ENCODE data around the gene PLCH2.

PLCH2 gene

DNA sequence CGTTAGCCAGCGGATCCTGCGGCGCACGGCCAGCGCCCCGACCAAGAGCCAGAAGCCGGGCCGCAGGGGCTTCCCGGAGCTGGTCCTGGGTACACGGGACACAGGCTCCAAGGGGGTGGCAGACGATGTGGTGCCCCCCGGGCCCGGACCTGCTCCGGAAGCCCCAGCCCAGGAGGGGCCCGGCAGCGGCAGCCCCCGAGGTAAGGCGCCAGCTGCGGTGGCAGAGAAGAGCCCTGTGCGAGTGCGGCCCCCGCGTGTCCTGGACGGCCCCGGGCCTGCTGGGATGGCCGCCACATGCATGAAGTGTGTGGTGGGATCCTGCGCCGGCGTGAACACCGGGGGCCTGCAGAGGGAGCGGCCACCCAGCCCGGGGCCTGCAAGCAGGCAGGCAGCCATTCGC, 26.1 kb downstream of the PLCH2 start:
- DNase-seq = no peak

- no peak for DNase-seq
Observed at GRCh38 chr1:2502661-2503553, 26.8 kb downstream of the PLCH2 start.

- DNase-seq = no peak
Observed at GRCh38 chr1:2503554-2504224, 27.6 kb downstream of the PLCH2 start.

GRCh38 chr1:2504225-2504948, 28.3 kb downstream of the PLCH2 start:
- DNase-seq = no peak

DNA sequence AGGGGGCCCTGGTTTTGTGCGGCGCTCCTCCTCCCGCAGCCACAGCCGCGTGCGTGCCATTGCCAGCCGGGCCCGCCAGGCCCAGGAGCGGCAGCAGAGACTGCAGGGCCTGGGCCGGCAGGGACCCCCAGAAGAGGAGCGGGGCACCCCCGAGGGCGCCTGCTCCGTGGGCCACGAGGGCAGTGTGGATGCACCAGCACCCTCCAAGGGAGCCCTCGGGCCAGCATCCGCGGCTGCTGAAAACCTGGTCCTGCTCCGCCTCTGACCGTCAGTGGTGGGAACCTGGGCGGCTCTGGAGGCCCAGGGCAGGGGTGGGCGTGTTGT, 28.8 kb downstream of the PLCH2 start:
- DNase-seq = no peak

- DNase-seq = no peak
Observed at GRCh38 chr1:2505461-2505994, 29.4 kb downstream of the PLCH2 start.

DNA sequence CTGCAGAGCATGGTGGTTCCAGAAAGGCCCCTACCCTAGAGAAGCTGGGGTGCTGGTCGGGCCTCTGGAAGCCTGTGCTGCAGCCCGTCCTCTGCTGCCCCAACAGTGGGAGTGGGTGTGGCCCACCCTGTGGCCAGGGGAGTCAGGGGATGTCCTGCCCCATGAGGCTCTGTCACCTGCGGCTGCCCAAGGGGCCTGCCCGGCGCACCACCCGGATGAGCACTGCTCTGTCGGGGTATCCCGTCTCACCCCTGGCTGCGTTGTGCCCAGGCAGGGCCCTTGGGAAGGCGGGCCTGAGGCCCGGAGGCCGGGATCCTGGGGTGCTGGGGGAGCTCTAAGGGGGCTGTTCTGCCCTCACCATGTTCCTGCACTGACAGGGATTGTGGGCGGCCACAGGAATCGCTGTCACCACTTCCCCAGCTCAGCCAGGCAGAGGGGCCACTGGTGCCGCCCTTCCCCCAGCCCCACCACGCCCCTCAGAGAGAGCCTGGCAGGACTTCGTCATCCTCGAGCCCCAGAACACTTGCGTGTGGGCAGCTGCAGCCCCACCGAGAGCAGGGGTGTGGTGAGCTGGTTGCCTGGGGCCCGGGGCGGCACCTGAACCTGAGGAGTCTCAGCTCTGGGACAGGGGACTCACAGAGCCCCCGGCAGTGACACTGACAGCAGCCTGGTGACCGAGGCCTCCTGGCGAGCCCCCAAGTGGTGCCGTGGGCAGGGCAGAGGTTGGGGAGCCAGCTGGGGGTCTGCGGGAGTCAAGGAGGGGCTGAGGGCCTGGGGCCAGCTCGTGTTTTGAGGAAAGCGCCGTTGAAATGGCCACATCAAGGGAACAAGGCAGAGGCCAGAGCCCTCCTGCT, 30.1 kb downstream of the PLCH2 start:
- DNase-seq = no peak

- DNase-seq = no peak
Observed at GRCh38 chr1:2506901-2507565, 30.9 kb downstream of the PLCH2 start.

DNA sequence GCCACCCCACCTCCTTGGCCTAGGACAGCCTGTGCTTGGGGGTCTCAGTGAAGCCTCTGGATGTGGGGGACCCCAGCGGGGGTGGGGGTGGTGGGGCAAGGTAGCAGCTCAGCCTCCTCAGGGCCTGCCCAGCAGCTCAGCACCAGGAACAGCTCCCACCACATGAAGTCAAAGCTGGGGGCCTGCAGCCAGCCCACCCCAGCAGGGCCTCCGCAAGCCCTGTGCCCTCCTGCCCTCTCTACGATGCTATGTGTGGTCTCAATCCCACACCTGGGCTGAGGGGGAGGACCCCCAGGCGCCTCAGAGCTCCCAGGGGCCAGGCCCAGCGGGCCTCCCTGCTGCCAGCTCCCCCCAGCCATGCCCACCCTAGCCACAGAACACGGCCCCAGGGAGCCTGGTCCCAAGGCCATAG, 31.7 kb downstream of the PLCH2 start:
- DNase-seq = no peak

- DNase-seq = no peak
Observed at GRCh38 chr1:2508180-2508579, 32.1 kb downstream of the PLCH2 start.

DNA sequence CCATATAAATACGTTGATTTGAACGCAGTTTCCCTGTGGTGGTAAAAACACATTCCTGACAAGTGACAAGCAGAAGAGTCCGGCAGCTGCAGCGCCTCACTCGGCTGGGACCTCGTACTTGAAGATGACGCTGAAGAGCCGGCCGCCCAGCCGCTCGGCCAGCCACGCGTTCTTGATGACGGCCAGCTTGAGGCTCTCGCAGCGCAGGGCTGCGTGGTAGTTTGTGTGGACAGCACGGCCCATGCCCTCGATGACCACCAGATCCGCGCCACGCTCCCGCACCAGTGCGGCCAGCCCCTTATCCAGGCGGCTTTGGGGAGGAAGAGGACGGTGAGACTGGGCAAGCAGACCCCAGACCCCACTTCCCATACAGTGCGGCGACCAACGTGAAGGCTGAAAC, 32.7 kb downstream of the PLCH2 start:
- no peak for DNase-seq

- no peak for DNase-seq
Observed at GRCh38 chr1:2509589-2509988, 33.5 kb downstream of the PLCH2 start.

DNA sequence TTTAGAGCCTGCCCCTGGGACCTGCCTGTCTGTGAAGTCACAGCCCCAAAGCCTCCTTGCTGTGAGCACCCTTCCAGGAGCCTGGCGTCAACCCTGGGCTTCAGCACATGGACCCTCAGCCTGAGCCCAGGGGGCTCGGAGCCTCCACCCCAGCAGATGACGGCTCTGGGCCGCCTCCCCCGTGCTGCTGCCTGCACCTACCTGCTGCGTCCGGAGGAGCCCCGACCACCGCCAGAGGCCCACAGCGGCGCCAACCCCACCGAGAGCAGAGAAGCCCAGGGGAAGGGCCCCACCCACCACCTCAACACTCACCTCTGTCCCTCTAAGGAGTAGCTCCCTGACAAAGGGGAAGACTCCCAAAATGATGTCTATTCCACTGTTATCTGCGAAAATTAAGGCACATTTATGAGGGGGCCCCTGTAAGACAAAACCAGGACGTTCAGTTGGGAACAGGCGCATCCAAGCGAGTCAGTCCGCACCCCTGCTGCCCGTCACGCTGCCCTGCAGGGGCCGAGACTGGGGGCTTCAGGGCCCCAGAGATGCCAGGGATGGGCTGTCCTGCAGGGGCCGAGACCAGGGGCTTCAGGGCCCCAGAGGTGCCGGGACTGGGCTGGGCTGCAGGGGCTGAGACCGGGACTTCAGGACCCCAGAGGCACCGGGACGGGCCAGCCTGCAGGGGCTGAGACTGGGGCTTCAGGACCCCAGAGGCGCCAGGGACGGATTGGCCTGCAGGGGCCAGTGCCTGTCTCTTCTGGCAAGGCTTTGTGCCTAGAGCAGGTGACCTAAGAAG, 34.5 kb downstream of the PLCH2 start:
- no peak for DNase-seq

DNA sequence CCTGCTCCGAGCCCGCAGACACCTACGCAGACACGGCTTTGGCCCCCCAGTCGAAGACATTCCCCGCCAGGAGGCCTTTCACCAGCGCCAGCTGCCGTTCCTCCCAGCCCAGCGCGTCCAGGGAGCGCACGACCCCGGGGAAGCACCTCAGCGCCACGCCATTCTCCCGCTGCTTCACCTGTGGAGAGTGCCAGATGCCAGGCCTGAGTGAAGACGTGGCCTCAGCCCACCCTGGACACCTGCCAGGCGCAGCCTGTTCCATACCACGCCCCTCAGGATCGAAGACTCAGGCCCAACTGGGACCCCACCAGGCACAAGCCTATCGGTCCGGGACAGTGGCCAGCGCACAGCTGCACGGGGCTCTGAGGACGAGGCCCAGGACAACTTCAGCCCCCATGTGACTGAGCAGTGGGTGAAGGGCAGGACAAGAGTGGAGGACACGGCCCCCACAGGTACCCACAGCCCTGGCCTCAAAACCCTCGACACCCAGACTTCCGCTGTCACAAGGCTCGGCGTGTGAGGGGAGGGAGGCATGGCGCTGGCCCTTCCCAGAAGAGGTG, 36.9 kb downstream of the PLCH2 start:
- no peak for DNase-seq

- no peak for DNase-seq
Observed at GRCh38 chr1:2513939-2514652, 38.0 kb downstream of the PLCH2 start.

- no peak for DNase-seq
Observed at GRCh38 chr1:2514863-2515762, 39.0 kb downstream of the PLCH2 start.

DNA sequence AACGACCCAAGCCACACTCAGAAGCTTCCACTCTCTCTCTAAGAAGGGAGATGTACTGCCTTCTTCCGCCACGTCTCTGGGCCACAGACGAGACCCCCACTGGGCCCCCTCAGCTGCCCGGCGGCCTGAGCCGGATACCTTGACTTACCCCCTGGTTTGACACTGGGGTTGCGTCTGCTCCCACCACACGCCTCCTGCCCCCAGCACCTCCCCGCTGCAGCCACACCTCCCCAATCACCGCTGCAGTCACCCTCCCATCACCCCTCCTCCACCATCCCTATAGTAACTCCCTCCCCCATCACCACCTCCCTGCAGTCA, 39.6 kb downstream of the PLCH2 start:
- DNase-seq = no peak

DNA sequence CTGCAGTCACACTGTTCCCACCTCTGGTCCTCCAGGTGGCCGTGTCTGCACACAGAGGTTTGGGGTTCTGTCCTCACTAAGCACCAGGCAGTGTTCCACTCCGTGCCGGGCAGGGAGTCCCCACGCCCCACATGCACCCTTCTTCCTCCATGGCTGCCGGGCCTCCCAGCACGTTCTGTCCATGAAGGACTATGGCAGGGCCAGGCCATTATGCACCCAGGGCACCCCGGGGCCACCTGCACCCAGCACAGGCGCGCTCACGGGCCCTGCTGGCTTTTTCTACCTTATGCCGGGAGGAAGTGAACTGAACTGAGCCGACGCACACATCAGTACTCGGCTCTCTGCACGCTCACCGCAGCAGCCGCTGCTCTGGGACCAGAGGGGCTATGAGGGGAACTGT, 40.0 kb downstream of the PLCH2 start:
- no peak for DNase-seq

DNA sequence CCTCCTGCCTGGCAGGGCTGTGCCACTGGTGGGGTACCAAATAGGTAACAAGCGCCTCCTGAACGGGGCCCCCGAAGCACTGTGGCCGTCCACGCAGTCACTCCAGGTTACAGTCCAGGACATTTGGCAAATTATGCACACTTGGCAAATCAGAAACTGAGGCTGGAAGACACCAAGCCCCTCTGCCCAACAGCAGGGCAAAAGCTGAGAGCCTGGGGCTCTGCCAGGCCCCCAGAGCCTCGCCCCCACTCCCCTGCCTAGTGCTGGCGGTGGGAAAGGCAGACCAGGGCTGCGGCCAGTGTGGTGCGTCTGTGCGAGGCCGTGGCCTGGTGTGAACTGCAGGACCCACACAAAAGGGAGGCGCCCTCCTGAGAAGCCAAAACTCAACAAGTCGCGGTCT, 40.9 kb downstream of the PLCH2 start:
- DNase-seq = no peak
